GM18502 (cell line): Measurements from ENCODE around the gene PRR14L.

Experiments used
- ATAC-seq: cut with Tn5 transposase; IDR thresholded peaks from one replicate; pipeline ENCODE4 v1.9.1; 2021; ENCODE audit warnings: mild to moderate bottlenecking; ENCODE audit not compliant: unreplicated experiment, poor library complexity

PRR14L gene

DNA sequence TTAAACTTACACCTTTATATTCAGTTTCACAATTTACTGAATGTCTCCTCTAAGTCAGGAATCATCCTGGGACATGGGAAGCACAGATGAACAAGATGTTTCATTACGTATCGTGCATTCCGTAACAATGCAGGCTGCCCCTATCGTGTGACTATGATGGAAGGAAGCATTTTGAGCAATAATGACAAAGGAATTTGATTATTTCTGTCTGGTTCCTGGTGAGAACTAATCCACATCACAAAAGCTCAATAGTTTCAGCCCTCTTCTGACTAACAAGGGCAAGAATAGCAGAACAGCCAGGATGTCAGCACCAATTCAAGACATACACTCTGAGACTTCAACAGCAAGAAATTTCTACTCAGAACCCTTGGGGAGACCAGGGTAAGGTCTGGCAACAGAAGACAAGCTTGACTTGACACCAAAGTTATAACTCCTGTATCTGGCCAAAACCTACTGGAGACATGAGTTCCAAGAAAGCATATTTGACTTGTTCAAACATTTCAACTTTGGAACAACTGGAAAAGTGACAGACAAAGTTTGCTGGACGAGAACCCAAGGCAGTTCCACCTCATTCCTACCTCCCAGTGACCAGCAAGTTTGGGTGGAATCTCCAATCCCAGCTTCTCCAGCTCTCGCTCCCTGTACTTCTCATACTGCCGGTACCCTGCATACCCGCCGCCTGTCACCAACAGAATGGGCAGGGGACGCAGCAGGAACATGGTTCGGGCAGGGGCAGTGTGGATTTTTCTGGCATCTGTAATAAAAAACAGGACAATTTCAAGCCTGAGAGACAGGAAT is 102.2 kb downstream of the PRR14L start:
- no peak for ATAC-seq

- no peak for ATAC-seq
These were observed 102.9 kb downstream of the PRR14L start for GRCh38 chr22:31647066-31647465.

DNA sequence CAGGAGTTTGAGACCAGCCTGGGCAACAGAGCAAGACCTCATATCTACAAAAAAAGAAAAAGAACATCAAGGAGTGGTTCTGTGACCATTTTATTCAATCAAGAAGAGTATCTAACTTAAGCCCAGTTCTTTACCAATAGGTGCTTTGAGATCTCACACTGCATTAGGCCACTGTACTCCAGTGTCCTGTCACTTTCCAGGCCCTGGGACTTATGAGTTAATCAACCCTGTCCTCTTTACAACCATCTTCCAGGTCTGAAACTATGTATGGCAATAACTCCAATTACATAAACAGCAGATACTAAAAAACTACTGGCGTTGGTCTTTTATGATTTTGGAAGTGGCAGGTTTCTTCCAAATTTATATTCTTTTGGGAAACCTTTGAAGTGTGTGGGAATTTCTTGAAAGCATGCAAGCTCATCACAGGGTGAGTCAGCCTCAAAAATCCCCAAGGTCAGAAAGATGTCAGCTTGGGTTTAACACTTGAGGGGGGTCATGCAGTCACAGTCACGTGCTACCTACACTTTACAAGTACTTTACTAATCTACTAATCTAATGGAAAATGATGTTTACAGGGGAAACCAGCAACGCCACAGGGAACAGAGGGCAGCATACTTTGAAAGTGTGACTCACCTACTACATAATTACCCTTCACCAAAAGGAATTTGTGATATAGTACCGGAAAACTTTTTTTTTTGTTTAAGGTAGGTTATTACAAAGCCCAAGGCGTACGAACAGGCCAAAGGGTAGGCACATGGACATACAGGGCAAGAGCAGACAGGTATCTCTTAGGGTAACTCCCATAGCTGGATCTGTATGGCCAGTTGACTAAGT is 103.5 kb downstream of the PRR14L start:
- peak; percentile 55 for ATAC-seq

- ATAC-seq = no peak
These were observed 110.4 kb downstream of the PRR14L start for GRCh38 chr22:31639436-31640039.

DNA sequence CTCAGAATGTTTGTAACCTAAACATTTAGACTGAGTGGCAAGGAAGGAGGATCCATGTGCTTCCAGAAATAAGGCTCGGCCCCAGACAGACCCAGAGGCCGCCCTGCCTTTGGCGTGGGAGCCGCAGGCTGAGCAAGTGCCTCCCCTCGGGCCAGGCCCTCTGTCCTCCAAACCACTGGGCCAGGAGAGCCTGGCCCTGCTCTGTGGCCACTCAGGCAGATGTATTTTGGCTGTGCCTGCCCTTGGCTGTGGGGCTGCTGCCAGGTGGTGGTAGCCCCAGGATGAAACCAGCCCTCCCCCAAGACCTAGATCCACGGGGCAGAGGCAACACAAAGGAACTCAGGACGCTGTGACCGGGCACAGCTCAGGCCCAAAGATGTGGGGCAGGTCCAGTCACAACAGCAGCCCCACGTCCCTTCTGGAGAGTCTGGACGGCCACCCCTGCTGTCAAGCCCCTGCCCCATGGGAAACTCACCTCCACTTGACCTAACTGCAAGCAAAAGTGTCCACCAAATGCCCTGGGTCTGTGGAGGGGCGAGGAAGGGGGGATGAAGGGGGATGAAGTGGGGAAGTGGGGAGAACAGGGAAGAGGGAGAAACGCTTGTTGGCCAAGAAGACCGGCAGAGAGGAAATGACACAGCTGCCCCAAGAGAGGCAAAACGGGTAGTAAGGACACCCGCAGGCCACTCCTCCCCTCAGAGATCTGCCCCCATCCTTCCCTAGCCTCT is 111.9 kb downstream of the PRR14L start:
- ATAC-seq = peak; percentile 45

- ATAC-seq = peak; percentile 55
These were observed 112.5 kb downstream of the PRR14L start for GRCh38 chr22:31637447-31637890.

DNA sequence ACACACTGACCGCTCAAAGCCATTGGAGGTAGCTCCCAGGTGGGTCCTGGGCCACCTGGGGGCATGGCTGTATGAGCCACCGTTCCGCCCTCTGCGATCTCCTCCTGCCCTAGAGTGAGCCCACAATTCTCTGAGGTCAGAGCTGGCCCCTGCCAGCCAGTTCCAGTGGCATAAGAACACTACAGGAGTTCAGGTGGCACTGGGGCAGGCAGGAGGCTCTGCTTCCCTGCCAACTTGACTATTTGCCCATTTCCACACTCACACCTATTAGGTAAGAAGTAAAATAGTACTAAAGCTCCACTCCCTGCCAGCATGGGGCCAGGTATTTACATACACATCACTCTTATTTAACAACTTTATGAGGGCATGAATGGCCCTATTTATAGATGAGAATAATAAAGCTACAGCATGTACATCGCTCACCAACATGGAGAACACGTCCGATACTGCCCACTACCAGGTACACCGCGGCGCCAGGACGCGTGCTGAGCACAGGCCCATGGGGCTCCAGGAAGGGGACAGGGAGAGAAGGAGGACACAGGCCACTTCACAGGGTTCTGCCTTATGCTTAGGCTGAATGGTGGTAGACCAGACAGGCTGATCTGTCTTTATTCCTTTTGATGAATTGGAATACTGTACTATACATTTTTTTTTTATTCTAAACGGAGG is 114.2 kb downstream of the PRR14L start:
- no peak for ATAC-seq

- ATAC-seq = no peak
These were observed 118.5 kb downstream of the PRR14L start for GRCh38 chr22:31631436-31631835.
